Ishikawa (cell line): Measurements from ENCODE around the gene DSTYK.

Experiments
- CEBPB ChIP-seq: IDR thresholded peaks from 2 replicates; pipeline ENCODE4 v1.6.1; 2012
- CREB1 ChIP-seq: IDR thresholded peaks from 2 replicates; pipeline ENCODE4 v1.6.1; 2012; ENCODE audit warnings: low read depth
- EGR1 ChIP-seq: IDR thresholded peaks from 2 replicates; pipeline ENCODE4 v1.6.1; 2012
- EP300 ChIP-seq: IDR thresholded peaks from 2 replicates; pipeline ENCODE4 v1.6.1; 2012; ENCODE audit warnings: borderline replicate concordance
- FOXM1 ChIP-seq: IDR thresholded peaks from 2 replicates; pipeline ENCODE4 v1.6.1; 2012; ENCODE audit warnings: low read depth, borderline replicate concordance
- MAX ChIP-seq: IDR thresholded peaks from 2 replicates; pipeline ENCODE4 v1.6.1; 2012
- NFIC ChIP-seq: IDR thresholded peaks from 2 replicates; pipeline ENCODE4 v1.6.1; 2012
- RAD21 ChIP-seq: IDR thresholded peaks from 2 replicates; pipeline ENCODE4 v1.6.1; 2012; ENCODE audit warnings: low read depth
- REST ChIP-seq: IDR thresholded peaks from 2 replicates; pipeline ENCODE4 v1.6.1; 2012; ENCODE audit warnings: low read depth, mild to moderate bottlenecking
- TAF1 ChIP-seq: IDR thresholded peaks from 2 replicates; pipeline ENCODE4 v1.6.1; 2012; ENCODE audit warnings: low read depth, mild to moderate bottlenecking
- TCF12 ChIP-seq: IDR thresholded peaks from 2 replicates; pipeline ENCODE4 v1.6.1; 2012; ENCODE audit warnings: low read depth
- TEAD4 ChIP-seq: IDR thresholded peaks from 2 replicates; pipeline ENCODE4 v1.6.1; 2012
- USF1 ChIP-seq: IDR thresholded peaks from 2 replicates; pipeline ENCODE4 v1.6.1; 2012
- YY1 ChIP-seq: IDR thresholded peaks from 2 replicates; pipeline ENCODE4 v1.6.1; 2012; ENCODE audit warnings: low read depth
- ZBTB7A ChIP-seq: IDR thresholded peaks from 2 replicates; pipeline ENCODE4 v1.6.1; 2012; ENCODE audit warnings: low read depth

The DSTYK gene

GRCh38 chr1:205141236-205142101 lies 70.0 kb downstream of the DSTYK start:
- TF ChIP-seq RAD21 (peak; percentile 57), TCF12 (no peak)

- TF ChIP-seq CEBPB (no peak), EGR1 (no peak), TCF12 (no peak), CREB1 (no peak), TAF1 (no peak), RAD21 (no peak), REST (no peak), TEAD4 (no peak), EP300 (no peak), YY1 (no peak), MAX (no peak), ZBTB7A (no peak), NFIC (no peak), FOXM1 (no peak), USF1 (no peak)
Observed at GRCh38 chr1:205140113-205140512, 71.4 kb downstream of the DSTYK start.

GRCh38 chr1:205137901-205138300 lies 73.6 kb downstream of the DSTYK start:
- no peak for TF ChIP-seq RAD21
- no peak for TF ChIP-seq TEAD4
- no peak for TF ChIP-seq FOXM1
- TF ChIP-seq CEBPB = no peak
- TF ChIP-seq REST = no peak
- no peak for TF ChIP-seq TAF1
- no peak for TF ChIP-seq USF1
- no peak for TF ChIP-seq NFIC
- no peak for TF ChIP-seq TCF12
- TF ChIP-seq ZBTB7A = no peak
- TF ChIP-seq EGR1 = no peak

GRCh38 chr1:205133287-205133686 lies 78.2 kb downstream of the DSTYK start:
- no peak for TF ChIP-seq REST

GRCh38 chr1:205129447-205130029 lies 82.0 kb downstream of the DSTYK start:
- TF ChIP-seq NFIC (no peak), MAX (no peak), TAF1 (no peak), EP300 (no peak), USF1 (no peak), TCF12 (no peak), REST (no peak), RAD21 (no peak)
